OCI-LY7 (cell line): ENCODE measurements around the gene ALOX15B. TPM values are rescaled to one million over a fixed set of nuclear protein-coding genes. Genes with fewer than 3 reads are reported as not detected.

Experiments
- BruUV-seq: library from RNA; stranded (reverse); fragments of 400-500 nt; replicated peaks from 2 replicates; lab custom pipeline; 2021; lab: Mats Ljungman, UMichigan
- CTCF ChIA-PET: fragments of 300-600 bp; sonication (Branson Sonifier 250); formaldehyde crosslinking; loops from one replicate; lab custom pipeline; 2022; ENCODE audit warnings: antibody characterized with exemption; ENCODE audit not compliant: unreplicated experiment; lab: Charles Lee
- POLR2A ChIA-PET: fragments of 300-600 bp; sonication (Branson Sonifier 250); formaldehyde crosslinking; loops from one replicate; lab custom pipeline; 2022; ENCODE audit warnings: antibody characterized with exemption; lab: Charles Lee
- DNase-seq: peaks from one replicate; pipeline ENCODE4 v3.0.0-alpha.2; 2015; ENCODE audit warnings: low spot score
- H2AFZ ChIP-seq: fragments of 200-600 bp; sonication (generic), shearing (Covaris generic); 2 replicates; pipeline ENCODE4 v1.6.1; 2014; ENCODE audit warnings: mild to moderate bottlenecking, antibody characterized with exemption, low read length, moderate library complexity
- H3K27ac ChIP-seq: fragments of 200-600 bp; sonication (generic); 2 replicates; pipeline ENCODE4 v1.5.1; 2014; ENCODE audit warnings: mixed run types, low read depth, mild to moderate bottlenecking, moderate library complexity, low read length, inconsistent platforms; ENCODE audit not compliant: poor library complexity, severe bottlenecking
- H3K36me3 ChIP-seq: fragments of 200-600 bp; sonication (generic); 2 replicates; pipeline ENCODE4 v1.6.1; 2014; ENCODE audit warnings: mild to moderate bottlenecking, antibody characterized with exemption, low read length, moderate library complexity, mixed read lengths; ENCODE audit not compliant: insufficient read depth
- H3K4me1 ChIP-seq: fragments of 200-600 bp; sonication (generic); 2 replicates; pipeline ENCODE4 v1.5.1; 2014; ENCODE audit warnings: mild to moderate bottlenecking, low read length; ENCODE audit not compliant: insufficient read depth, poor library complexity, severe bottlenecking
- H3K4me2 ChIP-seq: fragments of 200-600 bp; sonication (generic); 2 replicates; pipeline ENCODE4 v1.6.1; 2014; ENCODE audit warnings: mild to moderate bottlenecking, low read length
- H3K4me3 ChIP-seq: fragments of 200-600 bp; sonication (generic); 2 replicates; pipeline ENCODE4 v1.5.1; 2014; ENCODE audit warnings: mild to moderate bottlenecking, low read depth, low read length; ENCODE audit not compliant: poor library complexity, severe bottlenecking
- H3K79me2 ChIP-seq: fragments of 200-600 bp; sonication (generic); 2 replicates; pipeline ENCODE4 v1.6.1; 2016; ENCODE audit warnings: low read depth, mild to moderate bottlenecking, low read length, moderate library complexity, mixed read lengths; ENCODE audit not compliant: insufficient read depth
- H3K9me2 ChIP-seq: fragments of 200-600 bp; sonication (generic); 2 replicates; pipeline ENCODE4 v1.6.1; 2016; ENCODE audit warnings: mild to moderate bottlenecking, low read length, mixed read lengths; ENCODE audit not compliant: insufficient read depth
- H3K9me3 ChIP-seq: fragments of 200-600 bp; sonication (generic); 2 replicates; pipeline ENCODE4 v1.6.1; 2014; ENCODE audit warnings: mild to moderate bottlenecking, mixed run types, low read length, mixed read lengths
- H4K20me1 ChIP-seq: fragments of 200-600 bp; sonication (generic); 2 replicates; pipeline ENCODE4 v1.6.1; 2014; ENCODE audit warnings: mild to moderate bottlenecking, antibody characterized with exemption, low read length, moderate library complexity, mixed read lengths; ENCODE audit not compliant: insufficient read depth
- CTCF ChIP-seq: fragments of 200-600 bp; sonication (generic); conservative IDR thresholded peaks from 2 replicates; pipeline ENCODE4 v1.5.1; 2014; ENCODE audit warnings: mild to moderate bottlenecking, antibody characterized with exemption, low read length, moderate library complexity, mixed read lengths
- EZH2phosphoT487 ChIP-seq: fragments of 200-600 bp; sonication (generic); IDR thresholded peaks from 2 replicates; pipeline ENCODE4 v1.6.1; 2018; ENCODE audit warnings: low read depth, borderline replicate concordance, mild to moderate bottlenecking, mixed run types, antibody characterized with exemption, low read length, moderate library complexity, mixed read lengths
- intact Hi-C: fragments of 100-400 bp; cut with micrococcal nuclease; formaldehyde crosslinking; loops from one replicate; pipeline ENCODE4 v1.10.0; 2022; ENCODE audit not compliant: unreplicated experiment
- total RNA-seq, 2 experiments: library from RNA; depleted of rRNA in 1 of 2; stranded (reverse); fragments of >200 nt in 1 of 2; shearing (Covaris generic) in 1 of 2; gene quantifications; 2 replicates each; pipeline ENCODE4 v1.2.3, GENCODE V29; 2014 to 2022

Gene ALOX15B
- total RNA-seq, 2 experiments from 2014 or later, result not detected

GRCh38 chr17:8047769-8048110 is 8.9 kb downstream of the ALOX15B start:
- Histone ChIP-seq H2AFZ (no peak overlapping the region), H3K4me2 (no peak overlapping the region), H4K20me1 (no peaks in the 10 kb centered on the region), H3K4me1 (no peaks in the 10 kb centered on the region), H3K79me2 (no peaks in the 10 kb centered on the region), H3K36me3 (no peaks in the 10 kb centered on the region), H3K4me3 (no peak overlapping the region), H3K27ac (no peak overlapping the region), H3K9me2 (no peaks in the 10 kb centered on the region), H3K9me3 (no peaks in the 10 kb centered on the region)
- ChIA-PET CTCF (no interaction called here), POLR2A (no interaction called here)
- BruUV-seq, result no TSS peak
- intact Hi-C loops, result loop anchor here (10.0 kb wide), 1 partner anchor 223 kb away; no protein-coding TSS in a partner anchor
- no peak for TF ChIP-seq EZH2phosphoT487
- TF ChIP-seq CTCF, result no peak
- no peak for DNase-seq

- Histone ChIP-seq H3K9me3 (no peaks in the 10 kb centered on the region), H3K79me2 (no peaks in the 10 kb centered on the region), H3K4me2 (no peak overlapping the region), H3K9me2 (no peaks in the 10 kb centered on the region), H2AFZ (no peak overlapping the region), H3K27ac (no peak overlapping the region), H3K4me1 (no peaks in the 10 kb centered on the region), H3K36me3 (no peaks in the 10 kb centered on the region), H3K4me3 (no peak overlapping the region), H4K20me1 (no peaks in the 10 kb centered on the region)
- TF ChIP-seq CTCF, result no peak
- no peak for TF ChIP-seq EZH2phosphoT487
- no peak for DNase-seq
- intact Hi-C loops, result loop anchor here (10.0 kb wide), 1 partner anchor 223 kb away; no protein-coding TSS in a partner anchor
- ChIA-PET POLR2A (no interaction called here), CTCF (no interaction called here)
- no TSS peak for BruUV-seq
Measured at GRCh38 chr17:8048236-8048635, 9.4 kb downstream of the ALOX15B start.

GRCh38 chr17:8048736-8049135 is 9.9 kb downstream of the ALOX15B start:
- no peaks in the 10 kb centered on the region for H3K9me2 ChIP-seq
- DNase-seq, result no peak
- no peak overlapping the region for H2AFZ ChIP-seq
- H3K4me2 ChIP-seq, result no peak overlapping the region
- H3K4me3 ChIP-seq, result no peak overlapping the region
- H3K4me1 ChIP-seq, result no peaks in the 10 kb centered on the region
- H3K9me3 ChIP-seq, result no peaks in the 10 kb centered on the region
- no peak for TF ChIP-seq EZH2phosphoT487
- TF ChIP-seq CTCF, result no peak
- no peaks in the 10 kb centered on the region for H3K79me2 ChIP-seq
- ChIA-PET POLR2A (no interaction called here), CTCF (no interaction called here)
- H4K20me1 ChIP-seq, result no peaks in the 10 kb centered on the region
- H3K36me3 ChIP-seq, result no peaks in the 10 kb centered on the region
- no TSS peak for BruUV-seq
- no peak overlapping the region for H3K27ac ChIP-seq
- intact Hi-C loops, result loop anchor here (10.0 kb wide), 1 partner anchor 224 kb away; no protein-coding TSS in a partner anchor
